ENCODE measurements around the gene BCAM. TPM values are rescaled to one million over a fixed set of nuclear protein-coding genes. Genes with fewer than 3 reads are reported as not detected.

Gene BCAM
- total and polyA plus RNA-seq, 2 of the 4 experiments (the other 2 are of a cell fraction), result 2.3 to 35.7 TPM

GRCh38 chr19:44806291-44806690 is 2.6 kb upstream of the BCAM start:
- dilution Hi-C loops (cut with HindIII; ENCODE audit: low sequenced_read_pairs, unreplicated experiment) (no loop called here), intact Hi-C loops (cut with micrococcal nuclease) (no loop called here)

More at GRCh38 chr19:44806291-44806690, 2.6 kb upstream of the BCAM start:
- Histone ChIP-seq H3K18ac (ENCODE audit: low read depth, low read length) (no peak overlapping the region), H2BK20ac (ENCODE audit: low read depth, low read length) (no peak overlapping the region), H2BK15ac (ENCODE audit: low read depth, low read length) (no peak overlapping the region), H2AK5ac (ENCODE audit: low read depth, low read length) (no peak overlapping the region), H3K23ac (ENCODE audit: low read depth, low read length) (no peak overlapping the region), H3K27ac (ENCODE audit: insufficient read depth, low read length) (no peak overlapping the region), H3K9ac (ENCODE audit: low read depth, low read length) (no peak overlapping the region), H3K4me2 (ENCODE audit: low read depth, low read length) (no peak overlapping the region), H3K9me1 (ENCODE audit: insufficient read depth, low read length) (no peaks in the 10 kb centered on the region), H2BK120ac (ENCODE audit: low read depth, low read length) (no peak overlapping the region), H2BK5ac (ENCODE audit: low read depth, low read length, poor library complexity, severe bottlenecking) (no peak overlapping the region), H4K8ac (ENCODE audit: low read depth in 2 of 2, low read length in 2 of 2) (no peak overlapping the region), H3K27me3 (ENCODE audit: control insufficient read depth, insufficient read depth, low read length) (peaks cover 5% of the 10 kb centered on the region; the same call in 1 of the 2 replicates), H4K20me1 (ENCODE audit: insufficient read depth, low read length) (no peaks in the 10 kb centered on the region), H3K56ac (ENCODE audit: extremely low read depth, insufficient read depth, low read length) (no peak overlapping the region), H3K4me3 (ENCODE audit: insufficient read depth, low read depth, low read length) (no peak overlapping the region), H3K36me3 (ENCODE audit: control insufficient read depth, insufficient read depth, low read length) (no peaks in the 10 kb centered on the region), H3K79me1 (ENCODE audit: low read depth in 1 of 2, low read length in 2 of 2) (peaks cover 5 to 9% of the 10 kb centered on the region in 2 experiments; a peak in 2 of 4 replicates), H4K5ac (ENCODE audit: low read depth, low read length) (no peak overlapping the region), H3K4ac (ENCODE audit: low read depth, low read length) (no peak overlapping the region), H3K9me3 (ENCODE audit: control insufficient read depth, insufficient read depth, low read length) (peaks cover 6% of the 10 kb centered on the region), H2AFZ (replicated peaks; ENCODE audit: low read length, poor library complexity) (no peak overlapping the region), H2AK9ac (replicated peaks; ENCODE audit: low read depth, low read length, poor library complexity) (no peak overlapping the region), H4K91ac (ENCODE audit: insufficient read depth, low read depth, low read length) (no peak overlapping the region), H3K14ac (replicated peaks; ENCODE audit: low read depth, low read length) (no peak overlapping the region), H3K4me1 (ENCODE audit: control insufficient read depth, insufficient read depth, low read length) (peaks cover 15% of the 10 kb centered on the region)
- BruUV-seq (replicated peaks), result no TSS peak
- DNase-seq, result no peak
- in situ Hi-C loops (cut with MboI; ENCODE audit: low sequenced_read_pairs), result no loop called here
- CTCF ChIA-PET, result interaction anchor here (0.7 to 1.3 kb wide), 2 partner anchors 38 to 83 kb away, joined by 3 read pairs; no protein-coding TSS in a partner anchor
- POLR2A ChIA-PET (ENCODE audit: unreplicated experiment), result interaction anchor here (0.6 kb wide), 1 partner anchor 1055 kb away, joined by 5 read pairs; no protein-coding TSS in a partner anchor
- TF ChIP-seq RCOR1 (IDR thresholded peaks at IDR 0.05; ENCODE audit: insufficient replicate concordance, low read length), result no peak
- TF ChIP-seq USF2 (IDR thresholded peaks at IDR 0.05; ENCODE audit: low read depth, low read length), result no peak
- no peak for TF ChIP-seq NFE2L2 (IDR thresholded peaks at IDR 0.05; ENCODE audit: low read depth, low read length)
- no peak for TF ChIP-seq ELK1 (IDR thresholded peaks at IDR 0.05; ENCODE audit: borderline replicate concordance, low read depth, low read length)
- no peak for TF ChIP-seq RFX5 (IDR thresholded peaks at IDR 0.05; ENCODE audit: low read depth, low read length)
- no peak for TF ChIP-seq MXI1 (IDR thresholded peaks at IDR 0.05; ENCODE audit: borderline replicate concordance, low read depth, low read length)
- no peak for TF ChIP-seq CTCF (conservative IDR thresholded peaks at IDR 0.05; ENCODE audit: low read depth, low read length)
- no peak for TF ChIP-seq POLR2A (IDR thresholded peaks at IDR 0.05; ENCODE audit: low read depth, low read length)
- TF ChIP-seq FOS (IDR thresholded peaks at IDR 0.05; ENCODE audit: low read depth, low read length), result no peak
- no peak for TF ChIP-seq CHD1 (IDR thresholded peaks at IDR 0.05; ENCODE audit: low read depth, low read length)
- no peak for TF ChIP-seq MAZ (IDR thresholded peaks at IDR 0.05; ENCODE audit: borderline replicate concordance, low read depth, low read length)
- TF ChIP-seq SMC3 (IDR thresholded peaks at IDR 0.05; ENCODE audit: low read depth, low read length), result no peak
- no peak for TF ChIP-seq CEBPB (IDR thresholded peaks at IDR 0.05; ENCODE audit: low read depth, low read length)
- no peak for TF ChIP-seq BHLHE40 (IDR thresholded peaks at IDR 0.05; ENCODE audit: low read depth, low read length)
- TF ChIP-seq MAFK (IDR thresholded peaks at IDR 0.05; ENCODE audit: low read depth, low read length), result no peak
- ATAC-seq (ENCODE audit: low read depth), result no peak
- 82% methylated on average over 5 of the region's 7 CpGs; no CpG with 5 or more reads in 1 of the 2 experiments for WGBS, 2 experiments (ENCODE audit: extremely low coverage in 2 of 2, insufficient read length in 1 of 2)
